ENCODE measurements around the gene KCNIP3.

Gene KCNIP3

DNA sequence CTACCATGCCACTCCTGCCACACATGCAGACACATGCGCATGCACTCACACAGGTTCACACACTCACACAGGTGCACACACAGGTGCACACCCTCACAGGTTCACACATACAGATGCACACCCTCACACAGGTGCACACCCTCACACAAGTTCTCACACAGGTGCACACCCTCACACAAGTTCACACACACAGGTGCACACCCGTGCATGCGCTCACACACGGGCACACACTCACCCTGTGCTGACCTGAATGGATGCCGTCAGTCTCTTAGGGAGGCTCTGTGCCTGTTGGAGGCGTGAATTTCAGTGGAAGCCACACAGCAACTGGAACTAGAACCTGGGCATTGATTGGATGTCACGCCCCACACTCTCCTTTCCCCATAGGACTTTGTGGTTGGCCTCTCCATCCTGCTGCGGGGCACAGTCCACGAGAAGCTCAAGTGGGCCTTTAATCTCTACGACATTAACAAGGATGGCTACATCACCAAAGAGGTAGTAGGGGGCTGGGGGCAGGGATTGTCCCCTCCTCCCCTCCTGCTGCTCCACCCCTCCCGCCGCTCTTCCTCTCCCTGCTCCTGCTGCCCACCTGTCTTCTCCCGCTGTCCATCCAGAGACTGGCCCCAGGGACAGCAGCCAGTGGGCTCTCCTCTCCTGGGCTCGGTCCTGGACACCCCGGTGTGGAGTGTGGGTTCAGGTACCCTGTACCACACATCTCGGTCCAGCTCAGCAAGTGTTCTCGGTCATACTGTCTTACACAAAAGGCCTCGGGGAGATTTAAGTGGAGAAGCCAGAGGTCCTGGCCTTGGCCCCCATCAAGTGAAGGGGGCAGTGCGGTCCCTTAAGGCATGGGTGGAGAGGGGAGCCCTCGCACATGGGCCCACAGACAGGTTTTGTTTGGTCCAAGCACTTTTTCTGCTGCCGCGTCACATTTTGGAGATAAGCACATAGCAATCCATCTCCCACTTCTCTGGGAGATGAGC, 84.4 kb downstream of the KCNIP3 start:
- H3K27me3 ChIP-seq (replicated peaks; ENCODE audit: control insufficient read depth, insufficient read depth, low read length) = no peaks in the 10 kb centered on the region
- TF ChIP-seq, protein P1, sequence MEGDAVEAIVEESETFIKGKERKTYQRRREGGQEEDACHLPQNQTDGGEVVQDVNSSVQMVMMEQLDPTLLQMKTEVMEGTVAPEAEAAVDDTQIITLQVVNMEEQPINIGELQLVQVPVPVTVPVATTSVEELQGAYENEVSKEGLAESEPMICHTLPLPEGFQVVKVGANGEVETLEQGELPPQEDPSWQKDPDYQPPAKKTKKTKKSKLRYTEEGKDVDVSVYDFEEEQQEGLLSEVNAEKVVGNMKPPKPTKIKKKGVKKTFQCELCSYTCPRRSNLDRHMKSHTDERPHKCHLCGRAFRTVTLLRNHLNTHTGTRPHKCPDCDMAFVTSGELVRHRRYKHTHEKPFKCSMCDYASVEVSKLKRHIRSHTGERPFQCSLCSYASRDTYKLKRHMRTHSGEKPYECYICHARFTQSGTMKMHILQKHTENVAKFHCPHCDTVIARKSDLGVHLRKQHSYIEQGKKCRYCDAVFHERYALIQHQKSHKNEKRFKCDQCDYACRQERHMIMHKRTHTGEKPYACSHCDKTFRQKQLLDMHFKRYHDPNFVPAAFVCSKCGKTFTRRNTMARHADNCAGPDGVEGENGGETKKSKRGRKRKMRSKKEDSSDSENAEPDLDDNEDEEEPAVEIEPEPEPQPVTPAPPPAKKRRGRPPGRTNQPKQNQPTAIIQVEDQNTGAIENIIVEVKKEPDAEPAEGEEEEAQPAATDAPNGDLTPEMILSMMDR (IDR thresholded peaks at IDR 0.05; ENCODE audit: insufficient read depth, low read length, poor library complexity, severe bottlenecking) = no peak
- H3K36me3 ChIP-seq (ENCODE audit: control insufficient read depth, insufficient read depth, low read length) = no peaks in the 10 kb centered on the region
- H3K4me3 ChIP-seq (replicated peaks; ENCODE audit: low read depth, low read length) = no peak overlapping the region
- DNase-seq (ENCODE audit: extremely low read depth, insufficient read length) = no peak

DNA sequence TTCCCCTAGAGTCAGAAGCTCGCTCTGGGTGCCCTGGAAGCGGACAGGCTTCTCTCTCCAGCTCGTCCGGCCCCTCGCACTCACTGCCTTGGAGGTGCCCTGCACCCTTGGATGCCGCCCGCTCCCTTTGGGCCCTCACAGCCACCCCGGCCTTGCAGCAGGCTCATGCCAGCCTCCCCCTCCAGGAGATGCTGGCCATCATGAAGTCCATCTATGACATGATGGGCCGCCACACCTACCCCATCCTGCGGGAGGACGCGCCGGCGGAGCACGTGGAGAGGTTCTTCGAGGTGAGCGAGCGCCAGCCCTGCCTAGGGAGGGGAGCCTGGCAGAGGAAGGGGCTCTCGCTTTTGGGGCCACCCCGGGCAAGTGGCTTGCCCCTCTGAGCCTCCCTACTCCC, 85.0 kb downstream of the KCNIP3 start:
- Histone ChIP-seq H3K36me3 (ENCODE audit: control insufficient read depth, insufficient read depth, low read length) (no peaks in the 10 kb centered on the region), H3K4me3 (replicated peaks; ENCODE audit: low read depth, low read length) (no peak overlapping the region), H3K27me3 (replicated peaks; ENCODE audit: control insufficient read depth, insufficient read depth, low read length) (no peaks in the 10 kb centered on the region)
- TF ChIP-seq, protein P1 (IDR thresholded peaks at IDR 0.05; ENCODE audit: insufficient read depth, low read length, poor library complexity, severe bottlenecking) = no peak
- no peak for DNase-seq (ENCODE audit: extremely low read depth, insufficient read length)

- Histone ChIP-seq H3K27me3 (replicated peaks; ENCODE audit: control insufficient read depth, insufficient read depth, low read length) (no peaks in the 10 kb centered on the region), H3K36me3 (ENCODE audit: control insufficient read depth, insufficient read depth, low read length) (no peaks in the 10 kb centered on the region), H3K4me3 (replicated peaks; ENCODE audit: low read depth, low read length) (no peak overlapping the region)
- no peak for DNase-seq (ENCODE audit: extremely low read depth, insufficient read length)
- TF ChIP-seq, protein P1 (IDR thresholded peaks at IDR 0.05; ENCODE audit: insufficient read depth, low read length, poor library complexity, severe bottlenecking) = no peak
These were observed 85.8 kb downstream of the KCNIP3 start for GRCh38 chr2:95382686-95383634.

DNA sequence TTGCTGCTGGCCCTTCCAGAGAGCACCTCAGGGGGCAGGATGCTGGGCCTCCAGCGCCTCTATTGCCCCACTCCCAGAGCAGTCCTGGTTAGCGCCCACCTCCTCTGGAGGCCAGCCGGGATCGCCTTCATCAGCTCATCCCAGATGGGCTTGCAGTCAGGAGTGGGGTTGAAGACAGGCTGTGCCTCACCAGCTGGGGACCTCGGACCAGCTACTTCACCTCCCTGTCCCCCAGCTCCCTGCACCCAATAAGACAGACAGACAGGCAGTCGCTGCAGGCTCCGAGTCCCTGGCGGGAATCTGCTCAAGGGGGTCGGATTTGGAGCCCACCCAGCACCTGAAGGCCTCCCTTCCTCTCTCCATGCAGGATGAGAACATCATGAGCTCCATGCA, 86.5 kb downstream of the KCNIP3 start:
- H3K36me3 ChIP-seq (ENCODE audit: control insufficient read depth, insufficient read depth, low read length) = no peaks in the 10 kb centered on the region
- TF ChIP-seq, protein P1 (IDR thresholded peaks at IDR 0.05; ENCODE audit: insufficient read depth, low read length, poor library complexity, severe bottlenecking) = no peak
- no peak overlapping the region for H3K4me3 ChIP-seq (replicated peaks; ENCODE audit: low read depth, low read length)
- no peak for DNase-seq (ENCODE audit: extremely low read depth, insufficient read length)
- H3K27me3 ChIP-seq (replicated peaks; ENCODE audit: control insufficient read depth, insufficient read depth, low read length) = no peaks in the 10 kb centered on the region

DNA sequence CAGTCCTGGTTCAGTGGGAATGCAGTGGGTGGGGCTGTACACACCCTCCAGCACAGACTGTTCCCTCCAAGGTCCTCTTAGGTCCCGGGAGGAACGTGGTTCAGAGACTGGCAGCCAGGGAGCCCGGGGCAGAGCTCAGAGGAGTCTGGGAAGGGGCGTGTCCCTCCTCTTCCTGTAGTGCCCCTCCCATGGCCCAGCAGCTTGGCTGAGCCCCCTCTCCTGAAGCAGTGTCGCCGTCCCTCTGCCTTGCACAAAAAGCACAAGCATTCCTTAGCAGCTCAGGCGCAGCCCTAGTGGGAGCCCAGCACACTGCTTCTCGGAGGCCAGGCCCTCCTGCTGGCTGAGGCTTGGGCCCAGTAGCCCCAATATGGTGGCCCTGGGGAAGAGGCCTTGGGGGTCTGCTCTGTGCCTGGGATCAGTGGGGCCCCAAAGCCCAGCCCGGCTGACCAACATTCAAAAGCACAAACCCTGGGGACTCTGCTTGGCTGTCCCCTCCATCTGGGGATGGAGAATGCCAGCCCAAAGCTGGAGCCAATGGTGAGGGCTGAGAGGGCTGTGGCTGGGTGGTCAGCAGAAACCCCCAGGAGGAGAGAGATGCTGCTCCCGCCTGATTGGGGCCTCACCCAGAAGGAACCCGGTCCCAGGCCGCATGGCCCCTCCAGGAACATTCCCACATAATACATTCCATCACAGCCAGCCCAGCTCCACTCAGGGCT, 87.9 kb downstream of the KCNIP3 start:
- Histone ChIP-seq H3K36me3 (ENCODE audit: control insufficient read depth, insufficient read depth, low read length) (no peaks in the 10 kb centered on the region), H3K27me3 (replicated peaks; ENCODE audit: control insufficient read depth, insufficient read depth, low read length) (no peaks in the 10 kb centered on the region), H3K4me3 (replicated peaks; ENCODE audit: low read depth, low read length) (no peak overlapping the region)
- DNase-seq (ENCODE audit: extremely low read depth, insufficient read length) = no peak
- TF ChIP-seq, protein P1 (IDR thresholded peaks at IDR 0.05; ENCODE audit: insufficient read depth, low read length, poor library complexity, severe bottlenecking) = no peak
